ENCODE data around the gene TARS2. TPM values are rescaled to one million over a fixed set of nuclear protein-coding genes. Genes with fewer than 3 reads are reported as not detected.

The TARS2 gene
- total RNA-seq, 1 donor from 2014 or later, result 20.3 TPM

GRCh38 chr1:150508982-150509381, 21.8 kb downstream of the TARS2 start:
- no peak for ATAC-seq

GRCh38 chr1:150511551-150511950, 24.3 kb downstream of the TARS2 start:
- no peak for ATAC-seq

- ATAC-seq, result no peak
Observed at GRCh38 chr1:150511985-150512660, 24.9 kb downstream of the TARS2 start.

GRCh38 chr1:150512846-150513245, 25.6 kb downstream of the TARS2 start:
- no peak for ATAC-seq

- peak; percentile 62 for ATAC-seq
Observed at GRCh38 chr1:150513351-150513791, 26.2 kb downstream of the TARS2 start.

- ATAC-seq, result no peak
Observed at GRCh38 chr1:150514260-150514659, 27.0 kb downstream of the TARS2 start.

GRCh38 chr1:150514913-150515327, 27.7 kb downstream of the TARS2 start:
- peak; percentile 0 for ATAC-seq

- peak; percentile 87 for ATAC-seq
Observed at GRCh38 chr1:150515328-150516049, 28.3 kb downstream of the TARS2 start, which contains the start of gene FALEC. TSS of gene FALEC (plus strand) at chr1:150515752.

GRCh38 chr1:150516050-150516591, 28.9 kb downstream of the TARS2 start:
- ATAC-seq, result no peak

GRCh38 chr1:150516616-150517015, 29.4 kb downstream of the TARS2 start:
- no peak for ATAC-seq

- ATAC-seq, result no peak
Observed at GRCh38 chr1:150521196-150521968, 34.2 kb downstream of the TARS2 start.

GRCh38 chr1:150525348-150525747, 38.1 kb downstream of the TARS2 start:
- no peak for ATAC-seq

- peak; percentile 30 for ATAC-seq
Observed at GRCh38 chr1:150528196-150528595, 41.0 kb downstream of the TARS2 start.

- peak; percentile 73 for ATAC-seq
Observed at GRCh38 chr1:150529017-150529416, 41.8 kb downstream of the TARS2 start.

- no peak for ATAC-seq
Observed at GRCh38 chr1:150530491-150531159, 43.4 kb downstream of the TARS2 start.

- ATAC-seq, result no peak
Observed at GRCh38 chr1:150532860-150533259, 45.6 kb downstream of the TARS2 start.

- peak; percentile 86 for ATAC-seq
Observed at GRCh38 chr1:150534002-150534401, 46.8 kb downstream of the TARS2 start.

- ATAC-seq, result no peak
Observed at GRCh38 chr1:150535511-150536287, 48.5 kb downstream of the TARS2 start.

- ATAC-seq, result no peak
Observed at GRCh38 chr1:150536836-150537731, 49.9 kb downstream of the TARS2 start.
